PC-3 (cell line): ENCODE results near the gene RIOX2. TPM values are rescaled to one million over a fixed set of nuclear protein-coding genes. Genes with fewer than 3 reads are reported as not detected.

Experiments
- ATAC-seq: fragments of 200-7000 bp; cut with Tn5 transposase; 2 replicates; pipeline ENCODE4 v1.9.1; 2020; ENCODE audit warnings: mild to moderate bottlenecking, moderate library complexity
- Bru-seq: library from RNA; stranded (reverse); fragments of 400-500 nt; gene quantifications from one replicate; lab custom pipeline; 2021; lab: Mats Ljungman, UMichigan
- BruChase-seq, 2 experiments: library from RNA; stranded (reverse); fragments of 400-500 nt; gene quantifications; one replicate each; lab custom pipeline; 2021; lab: Mats Ljungman, UMichigan
- BruUV-seq: library from RNA; stranded (reverse); fragments of 400-500 nt; replicated peaks from 2 replicates; lab custom pipeline; 2021; lab: Mats Ljungman, UMichigan
- CTCF ChIA-PET: fragments of 300-600 bp; sonication (Branson Sonifier 250); formaldehyde crosslinking; loops from one replicate; lab custom pipeline; 2022; ENCODE audit warnings: antibody characterized with exemption; lab: Charles Lee
- POLR2A ChIA-PET: fragments of 300-600 bp; sonication (Branson Sonifier 250); formaldehyde crosslinking; loops from one replicate; lab custom pipeline; 2022; ENCODE audit warnings: antibody characterized with exemption; ENCODE audit not compliant: unreplicated experiment; lab: Charles Lee
- DNase-seq: peaks from one replicate; pipeline ENCODE4 v3.0.0-alpha.2; 2015
- H2AFZ ChIP-seq: fragments of 300-600 bp; sonication (generic); 2 replicates; pipeline ENCODE4 v1.6.0; 2016; ENCODE audit warnings: antibody characterized with exemption, low read length
- H3F3A ChIP-seq: fragments of 300-600 bp; sonication (generic); one replicate; pipeline ENCODE4 v1.6.0; 2017; ENCODE audit warnings: antibody characterized with exemption, low read length, control low read depth, mild to moderate bottlenecking; ENCODE audit not compliant: unreplicated experiment
- H3K27ac ChIP-seq: fragments of 300-600 bp; sonication (generic); 2 replicates; pipeline ENCODE4 v1.5.1; 2016; ENCODE audit warnings: mild to moderate bottlenecking, low read length
- H3K27me3 ChIP-seq: fragments of 300-600 bp; sonication (generic); 2 replicates; pipeline ENCODE4 v1.6.1; 2016; ENCODE audit warnings: low read length, mixed read lengths
- H3K36me3 ChIP-seq: fragments of 300-600 bp; sonication (generic); 2 replicates; pipeline ENCODE4 v1.6.1; 2016; ENCODE audit warnings: low read depth, mixed run types, low read length, mixed read lengths
- H3K4me1 ChIP-seq: fragments of 300-600 bp; sonication (generic); 2 replicates; pipeline ENCODE4 v1.5.1; 2016; ENCODE audit warnings: low read length; ENCODE audit not compliant: insufficient read depth
- H3K4me2 ChIP-seq: fragments of 300-600 bp; sonication (generic); 2 replicates; pipeline ENCODE4 v1.6.0; 2016; ENCODE audit warnings: low read length
- H3K4me3 ChIP-seq: fragments of 300-600 bp; sonication (generic); 2 replicates; pipeline ENCODE4 v1.5.1; 2016; ENCODE audit warnings: mild to moderate bottlenecking, low read length, mixed read lengths
- H3K79me2 ChIP-seq: fragments of 300-600 bp; sonication (generic); 2 replicates; pipeline ENCODE4 v1.6.1; 2017; ENCODE audit warnings: low read length, mixed read lengths
- H3K9ac ChIP-seq: fragments of 300-600 bp; sonication (generic); 2 replicates; pipeline ENCODE4 v1.6.0; 2016; ENCODE audit warnings: mild to moderate bottlenecking, low read length
- H3K9me2 ChIP-seq: fragments of 300-600 bp; sonication (generic); replicated peaks from 2 replicates; pipeline ENCODE4 v1.6.1; 2016; ENCODE audit warnings: mixed run types, low read length, mixed read lengths
- H3K9me3 ChIP-seq: fragments of 300-600 bp; sonication (generic); 2 replicates; pipeline ENCODE4 v1.6.1; 2016; ENCODE audit warnings: low read length, mixed read lengths
- H4K20me1 ChIP-seq: fragments of 300-600 bp; sonication (generic); 2 replicates; pipeline ENCODE4 v1.6.1; 2016; ENCODE audit warnings: low read length, mixed read lengths
- CTCF ChIP-seq: fragments of 300-600 bp; sonication (generic); conservative IDR thresholded peaks from 2 replicates; pipeline ENCODE4 v1.5.1; 2017; ENCODE audit warnings: antibody characterized with exemption, low read depth, mild to moderate bottlenecking, low read length
- EZH2 ChIP-seq: fragments of 300-600 bp; sonication (generic); IDR thresholded peaks from one replicate; pipeline ENCODE4 v1.6.1; 2017; ENCODE audit warnings: antibody characterized with exemption, mild to moderate bottlenecking, low read length; ENCODE audit not compliant: unreplicated experiment
- EZH2phosphoT487 ChIP-seq: fragments of 300-600 bp; sonication (generic); IDR thresholded peaks from 2 replicates; pipeline ENCODE4 v1.6.1; 2018; ENCODE audit warnings: mild to moderate bottlenecking, antibody characterized with exemption, low read length, borderline replicate concordance
- intact Hi-C: fragments of 100-400 bp; cut with micrococcal nuclease; formaldehyde crosslinking; loops from 2 replicates; pipeline ENCODE4 v1.9.0; 2023
- long read RNA-seq: library from polyadenylated mRNA; unstranded; transcript quantifications from one replicate; pipeline ENCODE4 v2.0.0, GENCODE V29; 2021; ENCODE audit not compliant: unreplicated experiment
- total RNA-seq: library from RNA; depleted of rRNA; stranded (reverse); fragments of >200 nt; gene quantifications from 2 replicates; pipeline ENCODE4 v1.2.3, GENCODE V29; 2014; rRNA removed

Gene RIOX2
- total RNA-seq (31.0 and 46.4 TPM in 2 replicates), Bru-seq, nascent RNA (percentile 84 among the genes with signal in this experiment), BruChase-seq, experiment 1, labeled RNA remaining after a 6-hour chase (percentile 77 among the genes with signal in this experiment), BruChase-seq, experiment 2, labeled RNA remaining after a 2-hour chase (percentile 83 among the genes with signal in this experiment)
- long read RNA-seq, full-length matches to known transcripts: 39 of 77 reads
- long read RNA-seq, partial matches to known transcripts: 16 of 77 reads
- long read RNA-seq, other reads (novel, unspliced or antisense): 22 of 77 reads

- Histone ChIP-seq H3K27me3 (no peaks in the 10 kb centered on the region), H3F3A (no peaks in the 10 kb centered on the region), H3K4me2 (peak within 1 kb of the TSS; percentile 92), H3K36me3 (peaks cover 3% of the 10 kb centered on the region; the same call in 1 of the 2 replicates), H3K79me2 (peaks cover 49% of the 10 kb centered on the region), H3K9me2 (no peaks in the 10 kb centered on the region), H3K9ac (peak within 1 kb of the TSS; percentile 69), H3K4me1 (peaks cover 22% of the 10 kb centered on the region), H4K20me1 (no peaks in the 10 kb centered on the region; the same call in 1 of the 2 replicates), H2AFZ (peak within 1 kb of the TSS; percentile 63), H3K27ac (peak within 1 kb of the TSS; percentile 40), H3K4me3 (peak within 1 kb of the TSS; percentile 75), H3K9me3 (no peaks in the 10 kb centered on the region)
- BruUV-seq: TSS peak; percentile 66
- TF ChIP-seq EZH2phosphoT487 (peak; percentile 54), EZH2 (no peak), CTCF (no peak)
- peak; percentile 82 for DNase-seq
- CTCF ChIA-PET: no interaction called here
- POLR2A ChIA-PET: no interaction called here
- peak; percentile 88 for ATAC-seq
- intact Hi-C loops: loop anchor here (2.0 to 5.0 kb wide), 3 partner anchors 51 to 151 kb away; no protein-coding TSS in a partner anchor
These were observed at the start of gene RIOX2 for GRCh38 chr3:97971679-97972567. Gene RIOX2 (minus strand): TSS chr3:97972431. CDS start chr3:97967593, 4,838 bp downstream.

- Histone ChIP-seq H3K9ac (no peak overlapping the region), H3K27me3 (peaks cover 2% of the 10 kb centered on the region; the same call in 1 of the 2 replicates), H3K9me3 (no peaks in the 10 kb centered on the region), H3F3A (no peaks in the 10 kb centered on the region), H3K4me2 (no peak overlapping the region), H3K36me3 (no peaks in the 10 kb centered on the region), H3K4me1 (no peaks in the 10 kb centered on the region), H2AFZ (no peak overlapping the region), H3K27ac (no peak overlapping the region), H3K9me2 (no peaks in the 10 kb centered on the region), H4K20me1 (no peaks in the 10 kb centered on the region), H3K4me3 (no peak overlapping the region), H3K79me2 (no peaks in the 10 kb centered on the region)
- ChIA-PET POLR2A (interaction anchor here (0.7 kb wide), 1 partner anchor 253 kb away, joined by 24 read pairs; no protein-coding TSS in a partner anchor), CTCF (no interaction called here)
- no TSS peak for BruUV-seq
- no peak for ATAC-seq
- TF ChIP-seq CTCF: no peak
- no peak for TF ChIP-seq EZH2phosphoT487
- no peak for DNase-seq
- intact Hi-C loops: loop anchor here (5.0 kb wide), 2 partner anchors 83 to 138 kb away; no protein-coding TSS in a partner anchor
These were observed 48.2 kb upstream of the RIOX2 start for GRCh38 chr3:98020412-98020811.
